GM21825 (cell line): ENCODE data around the gene KRT74.

ENCODE experiments used
- ATAC-seq: cut with Tn5 transposase; IDR thresholded peaks from one replicate; pipeline ENCODE4 v1.9.1; 2021; ENCODE audit warnings: mild to moderate bottlenecking, moderate library complexity; ENCODE audit not compliant: unreplicated experiment

Gene KRT74

GRCh38 chr12:52522346-52523011 is 51.2 kb downstream of the KRT74 start:
- ATAC-seq: no peak

DNA sequence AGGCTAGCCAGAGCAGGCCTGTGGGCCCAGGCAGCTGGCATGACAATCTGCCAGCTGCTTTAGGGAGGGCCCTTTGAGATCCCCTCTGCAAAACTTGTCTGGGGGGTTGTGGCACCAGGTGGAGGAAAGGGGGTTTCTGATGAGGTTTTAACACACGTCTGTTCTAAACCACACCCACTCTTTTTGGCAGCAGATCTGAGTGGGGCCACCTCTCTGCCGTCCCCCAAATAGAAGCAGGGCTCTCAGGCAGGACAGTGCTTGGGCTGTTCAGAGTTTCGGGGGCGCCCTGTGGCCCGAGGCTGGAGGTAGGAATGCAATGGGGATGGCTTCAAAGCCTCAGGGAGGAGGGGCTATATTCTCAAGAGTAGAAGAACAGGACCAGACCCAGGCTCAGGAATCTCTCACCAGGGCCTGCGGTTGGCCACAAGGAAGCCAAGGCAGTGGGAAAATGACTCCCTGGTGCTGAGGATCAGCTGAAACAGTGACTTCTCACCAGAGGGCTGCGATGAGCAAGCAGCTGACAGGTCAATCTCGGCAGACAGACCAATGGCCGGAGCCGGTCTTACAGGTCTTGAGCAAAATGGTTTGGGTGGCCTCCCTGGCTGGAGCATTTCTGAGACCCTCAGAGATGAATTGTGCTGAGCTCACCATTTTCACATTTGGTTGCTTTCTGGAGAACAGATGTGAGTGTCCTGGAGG is 51.9 kb downstream of the KRT74 start:
- ATAC-seq: no peak

DNA sequence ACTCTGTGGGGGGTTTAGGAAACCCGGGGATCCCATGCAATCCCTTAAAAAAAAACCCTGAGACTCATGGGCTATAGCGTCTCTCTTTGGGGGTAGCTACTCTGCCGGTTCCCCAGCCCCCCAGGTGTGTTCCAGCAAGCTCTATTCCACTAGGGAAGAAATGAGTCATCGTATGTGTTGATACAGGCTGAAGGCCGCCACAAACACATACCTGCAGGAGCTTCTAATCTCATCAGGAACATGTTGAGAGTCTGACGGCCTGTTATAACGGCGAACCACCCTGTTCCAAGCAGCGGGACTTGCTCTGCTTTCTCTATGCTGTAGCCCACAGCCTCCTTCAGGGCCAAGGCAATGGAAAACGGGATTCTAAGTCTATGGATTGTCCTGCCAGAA is 52.5 kb downstream of the KRT74 start:
- no peak for ATAC-seq

DNA sequence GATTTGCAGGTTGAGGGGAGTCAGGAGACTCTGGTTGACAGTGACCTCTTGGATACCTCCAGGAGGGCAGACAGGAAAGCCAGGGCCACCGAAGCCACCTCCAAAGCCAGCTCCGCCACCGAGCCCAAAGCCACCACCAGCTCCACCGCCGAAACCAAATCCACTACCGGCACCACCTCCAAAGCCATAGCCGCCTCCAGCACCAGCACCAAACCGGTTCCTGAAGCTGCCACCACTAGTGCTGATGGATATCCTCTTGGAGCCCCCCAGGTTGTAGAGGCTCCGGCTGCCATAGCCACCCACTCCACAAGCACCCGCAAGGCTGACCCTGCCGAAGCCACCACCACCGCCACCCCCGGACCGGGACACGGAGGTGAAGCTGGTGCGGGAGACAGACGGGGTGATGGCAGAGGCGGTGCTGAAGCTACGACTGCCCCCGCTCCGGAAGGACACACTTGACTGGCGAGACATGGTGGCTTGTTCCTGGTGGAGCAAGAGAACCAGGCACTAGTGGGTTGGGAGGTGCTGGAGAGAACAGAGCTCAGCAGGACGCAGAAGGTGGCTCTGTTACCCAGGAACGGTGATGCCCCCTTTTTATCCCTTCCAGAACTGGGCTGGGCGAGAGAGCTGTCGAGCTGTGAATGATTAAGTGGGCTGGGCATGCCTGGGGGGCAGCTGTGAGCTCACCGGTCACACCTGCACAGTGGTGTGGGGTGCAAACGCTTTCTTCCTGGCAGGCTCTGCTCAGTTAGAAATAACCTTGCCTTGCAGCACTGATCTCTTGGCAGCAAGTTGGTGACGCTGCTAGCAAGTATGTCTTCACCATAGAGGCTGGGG is 53.6 kb downstream of the KRT74 start, which contains the start of gene KRT5:
Gene KRT5 (minus strand): TSS at position 569 of the 837 bp plus-strand sequence. CDS start 98 bp downstream, at position 471.
- ATAC-seq: no peak

- ATAC-seq: no peak
These were observed 54.3 kb downstream of the KRT74 start for GRCh38 chr12:52519387-52519703.

DNA sequence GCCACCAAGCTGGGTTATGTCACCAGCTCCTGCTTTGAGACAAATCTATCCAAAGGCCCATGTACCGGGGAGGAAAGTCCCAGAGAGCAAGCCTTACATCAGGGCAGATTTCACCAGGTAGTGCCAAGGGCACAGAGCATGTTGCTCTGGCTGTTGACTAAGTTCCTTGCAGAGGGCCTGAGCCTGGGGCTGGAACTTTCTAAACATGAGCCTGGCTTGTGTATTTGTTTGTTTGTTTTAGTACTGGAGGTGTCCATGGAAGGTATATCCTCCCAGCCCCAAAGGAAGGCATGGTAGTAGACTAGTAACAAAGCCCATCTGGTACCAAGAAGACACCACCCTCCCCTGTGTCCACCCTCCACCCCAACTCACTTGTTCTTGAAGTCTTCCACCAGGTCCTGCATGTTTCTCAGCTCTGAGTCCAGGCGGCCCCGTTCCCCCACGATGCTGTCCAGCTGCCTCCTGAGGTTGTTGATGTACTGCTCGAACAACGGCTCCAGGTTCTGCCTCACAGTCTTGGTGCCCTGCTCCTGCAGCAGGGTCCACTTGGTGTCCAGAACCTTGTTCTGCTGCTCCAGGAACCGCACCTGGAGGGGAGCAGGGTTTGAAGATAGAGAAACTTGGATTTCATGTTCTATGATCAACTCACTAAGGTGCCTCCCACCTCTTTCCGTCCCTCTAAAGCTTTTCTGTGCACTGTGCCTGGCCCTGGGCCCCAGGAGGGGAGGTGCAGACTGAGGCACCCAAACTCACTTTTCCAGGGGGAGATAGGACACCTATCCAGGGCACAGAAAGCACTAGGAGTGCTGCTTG is 54.9 kb downstream of the KRT74 start:
- ATAC-seq: no peak

- no peak for ATAC-seq
These were observed 55.8 kb downstream of the KRT74 start for GRCh38 chr12:52517888-52518287.

- ATAC-seq: no peak
These were observed 56.4 kb downstream of the KRT74 start for GRCh38 chr12:52517005-52517835.

- ATAC-seq: no peak
These were observed 57.5 kb downstream of the KRT74 start for GRCh38 chr12:52515927-52516831.
